A204.1 (cell line): ENCODE results near the gene RFX2.
"Not testable (repeated sequence)": the region's sequence is repeated elsewhere in the genome, so short reads cannot be mapped to it uniquely, and the experiment has no call there.

Source experiments
- FAIRE-seq: peaks from 2 replicates; lab custom pipeline; 2012; peaks lifted over from hg19 to GRCh38; lab: Jason Lieb, UNC

The RFX2 gene

GRCh38 chr19:6012426-6013170 lies 97.7 kb downstream of the RFX2 start:
- FAIRE-seq = no peak

- FAIRE-seq = no peak
Observed at GRCh38 chr19:6011794-6012193, 98.5 kb downstream of the RFX2 start.

- no peak for FAIRE-seq
Observed at GRCh38 chr19:6011206-6011605, 99.1 kb downstream of the RFX2 start.

GRCh38 chr19:6010107-6010506 lies 100.2 kb downstream of the RFX2 start:
- FAIRE-seq = no peak

- FAIRE-seq = no peak
Observed at GRCh38 chr19:6007866-6008265, 102.4 kb downstream of the RFX2 start.

- no peak for FAIRE-seq
Observed at GRCh38 chr19:6006896-6007295, 103.4 kb downstream of the RFX2 start.

- not testable (repeated sequence) for FAIRE-seq
Observed at GRCh38 chr19:6006070-6006446, 104.2 kb downstream of the RFX2 start.

- no peak for FAIRE-seq
Observed at GRCh38 chr19:6005321-6006069, 104.8 kb downstream of the RFX2 start.

- no peak for FAIRE-seq
Observed at GRCh38 chr19:6003976-6004375, 106.3 kb downstream of the RFX2 start.

GRCh38 chr19:6002591-6002990 lies 107.7 kb downstream of the RFX2 start:
- no peak for FAIRE-seq

GRCh38 chr19:6000228-6000847 lies 110.0 kb downstream of the RFX2 start:
- no peak for FAIRE-seq

- FAIRE-seq = no peak
Observed at GRCh38 chr19:5999693-6000092, 110.6 kb downstream of the RFX2 start.

- no peak for FAIRE-seq
Observed at GRCh38 chr19:5997371-5997770, 112.9 kb downstream of the RFX2 start.

- FAIRE-seq = no peak
Observed at GRCh38 chr19:5996623-5997320, 113.5 kb downstream of the RFX2 start.

- FAIRE-seq = no peak
Observed at GRCh38 chr19:5996102-5996501, 114.2 kb downstream of the RFX2 start.

GRCh38 chr19:5995606-5996005 lies 114.7 kb downstream of the RFX2 start:
- FAIRE-seq = no peak

- no peak for FAIRE-seq
Observed at GRCh38 chr19:5994405-5995165, 115.7 kb downstream of the RFX2 start.

GRCh38 chr19:5993648-5994358 lies 116.5 kb downstream of the RFX2 start:
- no peak for FAIRE-seq

GRCh38 chr19:5993201-5993600 lies 117.1 kb downstream of the RFX2 start:
- FAIRE-seq = no peak

GRCh38 chr19:5992756-5993155 lies 117.5 kb downstream of the RFX2 start:
- no peak for FAIRE-seq

- FAIRE-seq = no peak
Observed at GRCh38 chr19:5991244-5991838, 119.0 kb downstream of the RFX2 start.
